ENCODE data around the gene POU2AF1. TPM values are rescaled to one million over a fixed set of nuclear protein-coding genes. Genes with fewer than 3 reads are reported as not detected.

The POU2AF1 gene
- polyA plus RNA-seq, 1 donor from 2014 or later = 194 TPM

- Mint-ChIP-seq H3K4me3 (no peak overlapping the region), H3K36me3 (peaks cover 2% of the 10 kb centered on the region), H3K27me3 (no peaks in the 10 kb centered on the region), H3K4me1 (peaks cover 11 to 29% (median 13%) of the 10 kb centered on the region in 3 donors), H3K27ac (no peak overlapping the region), H3K9me3 (peaks cover 0 to 5% (median 4%) of the 10 kb centered on the region in 3 donors)
Measured at GRCh38 chr11:111342329-111342728, 36.7 kb downstream of the POU2AF1 start.

- H3K27ac Mint-ChIP-seq = no peak overlapping the region
- no peak overlapping the region for H3K4me3 Mint-ChIP-seq
- no peaks in the 10 kb centered on the region for H3K27me3 Mint-ChIP-seq
- peaks cover 2% of the 10 kb centered on the region for H3K36me3 Mint-ChIP-seq
- H3K9me3 Mint-ChIP-seq = peaks cover 0 to 5% (median 4%) of the 10 kb centered on the region in 3 donors
- H3K4me1 Mint-ChIP-seq = peaks cover 0 to 11% (median 3%) of the 10 kb centered on the region in 3 donors
Measured at GRCh38 chr11:111339758-111340388, 39.2 kb downstream of the POU2AF1 start.

GRCh38 chr11:111336582-111337256 is 42.4 kb downstream of the POU2AF1 start:
- Mint-ChIP-seq H3K27ac (peak overlapping the region in 1 of 3 donors; percentile 23), H3K9me3 (peaks cover 0 to 5% (median 4%) of the 10 kb centered on the region in 3 donors)

GRCh38 chr11:111336062-111336461 is 43.0 kb downstream of the POU2AF1 start:
- Mint-ChIP-seq H3K9me3 (peaks cover 0 to 5% (median 4%) of the 10 kb centered on the region in 3 donors), H3K27me3 (no peaks in the 10 kb centered on the region), H3K4me3 (no peak overlapping the region), H3K27ac (no peak overlapping the region), H3K36me3 (peaks cover 8% of the 10 kb centered on the region), H3K4me1 (peaks cover 0 to 5% (median 4%) of the 10 kb centered on the region in 3 donors)

More at GRCh38 chr11:111336582-111337256, 42.4 kb downstream of the POU2AF1 start:
- H3K4me1 Mint-ChIP-seq = peaks cover 0 to 5% (median 4%) of the 10 kb centered on the region in 3 donors
- H3K27me3 Mint-ChIP-seq = no peaks in the 10 kb centered on the region
- peaks cover 7% of the 10 kb centered on the region for H3K36me3 Mint-ChIP-seq
- H3K4me3 Mint-ChIP-seq = no peak overlapping the region

GRCh38 chr11:111335549-111335948 is 43.5 kb downstream of the POU2AF1 start:
- Mint-ChIP-seq H3K36me3 (peaks cover 8% of the 10 kb centered on the region), H3K4me1 (peaks cover 0 to 5% (median 4%) of the 10 kb centered on the region in 3 donors), H3K4me3 (no peak overlapping the region), H3K27me3 (no peaks in the 10 kb centered on the region), H3K9me3 (peaks cover 0 to 5% (median 4%) of the 10 kb centered on the region in 3 donors), H3K27ac (no peak overlapping the region)

GRCh38 chr11:111334532-111335502 is 44.3 kb downstream of the POU2AF1 start:
- Mint-ChIP-seq H3K27ac (peak overlapping the region in 1 of 3 donors; percentile 27), H3K27me3 (no peaks in the 10 kb centered on the region), H3K9me3 (peaks cover 0 to 5% (median 4%) of the 10 kb centered on the region in 3 donors), H3K36me3 (peaks cover 8% of the 10 kb centered on the region), H3K4me1 (peaks cover 2 to 5% (median 4%) of the 10 kb centered on the region in 3 donors), H3K4me3 (no peak overlapping the region)

GRCh38 chr11:111331711-111332479 is 47.2 kb downstream of the POU2AF1 start:
- peak overlapping the region in 1 of 3 donors; percentile 33 for H3K27ac Mint-ChIP-seq
- H3K9me3 Mint-ChIP-seq = no peaks in the 10 kb centered on the region
- no peaks in the 10 kb centered on the region for H3K27me3 Mint-ChIP-seq
- H3K4me1 Mint-ChIP-seq = peaks cover 5 to 7% (median 6%) of the 10 kb centered on the region in 3 donors
- H3K36me3 Mint-ChIP-seq = peaks cover 6% of the 10 kb centered on the region
- no peak overlapping the region for H3K4me3 Mint-ChIP-seq

GRCh38 chr11:111330234-111330893 is 48.7 kb downstream of the POU2AF1 start:
- H3K27me3 Mint-ChIP-seq = no peaks in the 10 kb centered on the region
- H3K4me3 Mint-ChIP-seq = no peak overlapping the region
- peak overlapping the region in 1 of 3 donors; percentile 76 for H3K27ac Mint-ChIP-seq
- H3K9me3 Mint-ChIP-seq = peaks cover 0 to 3% (median 0%) of the 10 kb centered on the region in 3 donors
- H3K4me1 Mint-ChIP-seq = peaks cover 5 to 7% (median 6%) of the 10 kb centered on the region in 3 donors
- peaks cover 6% of the 10 kb centered on the region for H3K36me3 Mint-ChIP-seq

GRCh38 chr11:111329306-111330204 is 49.5 kb downstream of the POU2AF1 start:
- Mint-ChIP-seq H3K4me1 (peaks cover 5 to 7% (median 6%) of the 10 kb centered on the region in 3 donors), H3K4me3 (no peak overlapping the region), H3K27me3 (peaks cover 1% of the 10 kb centered on the region), H3K36me3 (peaks cover 6% of the 10 kb centered on the region), H3K9me3 (peaks cover 0 to 3% (median 0%) of the 10 kb centered on the region in 3 donors), H3K27ac (no peak overlapping the region)

GRCh38 chr11:111327908-111328624 is 51.0 kb downstream of the POU2AF1 start:
- Mint-ChIP-seq H3K4me3 (no peak overlapping the region), H3K27me3 (peaks cover 1% of the 10 kb centered on the region), H3K9me3 (peaks cover 0 to 3% (median 0%) of the 10 kb centered on the region in 3 donors), H3K27ac (no peak overlapping the region), H3K4me1 (peaks cover 5 to 7% (median 6%) of the 10 kb centered on the region in 3 donors), H3K36me3 (peaks cover 4% of the 10 kb centered on the region)

- Mint-ChIP-seq H3K4me3 (no peak overlapping the region), H3K9me3 (peaks cover 0 to 3% (median 0%) of the 10 kb centered on the region in 3 donors)
Measured at GRCh38 chr11:111326824-111327223, 52.3 kb downstream of the POU2AF1 start.

GRCh38 chr11:111325259-111325658 is 53.8 kb downstream of the POU2AF1 start:
- Mint-ChIP-seq H3K4me1 (peaks cover 4 to 6% (median 6%) of the 10 kb centered on the region in 3 donors), H3K9me3 (peaks cover 0 to 3% (median 0%) of the 10 kb centered on the region in 3 donors), H3K4me3 (no peak overlapping the region), H3K27me3 (peaks cover 1% of the 10 kb centered on the region), H3K27ac (no peak overlapping the region), H3K36me3 (peaks cover 4% of the 10 kb centered on the region)

More at GRCh38 chr11:111326824-111327223, 52.3 kb downstream of the POU2AF1 start:
- Mint-ChIP-seq H3K4me1 (peaks cover 4 to 6% (median 5%) of the 10 kb centered on the region in 3 donors), H3K27me3 (peaks cover 1% of the 10 kb centered on the region), H3K36me3 (peaks cover 4% of the 10 kb centered on the region), H3K27ac (no peak overlapping the region)
